HL-60 (cell line): ENCODE data around the gene FARSA.

Experiments
- DNase-seq, 2 experiments: peaks; one replicate each; pipeline ENCODE4 v3.0.0-alpha.2; 2010 to 2020; ENCODE audit warnings: low read depth in 1 of 2, low spot score in 1 of 2
- H3K27ac ChIP-seq: fragments of 250-450 bp; sonication (Bioruptor Pico); replicated peaks from 2 replicates; pipeline ENCODE4 v1.5.1; 2020; ENCODE audit warnings: mild to moderate bottlenecking, moderate library complexity
- H3K27me3 ChIP-seq: fragments of 250-450 bp; sonication (Bioruptor Pico); 2 replicates; pipeline ENCODE4 v1.5.1; 2021; ENCODE audit warnings: mild to moderate bottlenecking, moderate library complexity; ENCODE audit not compliant: insufficient read depth, poor library complexity, severe bottlenecking
- H3K4me3 ChIP-seq: replicated peaks from 2 replicates; pipeline ENCODE4 v1.5.1; 2011; ENCODE audit warnings: mild to moderate bottlenecking, control low read depth, low read length; ENCODE audit not compliant: insufficient read depth
- CTCF ChIP-seq: IDR thresholded peaks from one replicate; pipeline ENCODE4 v1.5.1; 2011; ENCODE audit warnings: low read length, control low read depth, inconsistent platforms; ENCODE audit not compliant: insufficient read depth
- GABPA ChIP-seq: IDR thresholded peaks from 2 replicates; pipeline ENCODE4 v1.6.1; 2012; ENCODE audit warnings: low read depth
- POLR2AphosphoS5 ChIP-seq: IDR thresholded peaks from 2 replicates; pipeline ENCODE4 v1.6.1; 2012; ENCODE audit warnings: low read depth
- REST ChIP-seq: IDR thresholded peaks from 2 replicates; pipeline ENCODE4 v1.6.1; 2012; ENCODE audit warnings: low read depth; ENCODE audit not compliant: insufficient replicate concordance
- SPI1 ChIP-seq: IDR thresholded peaks from 2 replicates; pipeline ENCODE4 v1.6.1; 2012; ENCODE audit warnings: low read depth, mild to moderate bottlenecking, borderline replicate concordance

The FARSA gene

GRCh38 chr19:12969292-12969988 is 35.9 kb upstream of the FARSA start, which contains the start of gene DAND5:
TSS of gene DAND5 (plus strand) at chr19:12969576. CDS start at chr19:12969661, 85 bp downstream.
- DNase-seq, result no peak
- Histone ChIP-seq H3K27me3 (no peaks in the 10 kb centered on the region), H3K27ac (no peak within 1 kb of the TSS), H3K4me3 (no peak within 1 kb of the TSS)
- TF ChIP-seq GABPA (no peak), CTCF (no peak), SPI1 (no peak), REST (no peak), POLR2AphosphoS5 (no peak)

GRCh38 chr19:12967907-12968306 is 34.4 kb upstream of the FARSA start:
- Histone ChIP-seq H3K27me3 (no peaks in the 10 kb centered on the region), H3K27ac (no peak overlapping the region), H3K4me3 (no peak overlapping the region)
- no peak for DNase-seq
- TF ChIP-seq CTCF, result no peak
- no peak for TF ChIP-seq GABPA
- TF ChIP-seq SPI1, result no peak
- no peak for TF ChIP-seq POLR2AphosphoS5
- no peak for TF ChIP-seq REST

- DNase-seq, result no peak
- Histone ChIP-seq H3K27me3 (no peaks in the 10 kb centered on the region), H3K4me3 (no peak overlapping the region), H3K27ac (no peak overlapping the region)
- TF ChIP-seq REST, result no peak
- no peak for TF ChIP-seq SPI1
- TF ChIP-seq POLR2AphosphoS5, result no peak
- no peak for TF ChIP-seq CTCF
- no peak for TF ChIP-seq GABPA
Measured at GRCh38 chr19:12965812-12966135, 32.3 kb upstream of the FARSA start.
